Right lobe of liver (tissue), 4 donors: Measurements from ENCODE around the gene SCYGR3.

Experiments
- POLR2A ChIP-seq: fragments of 450-650 bp; IDR thresholded peaks from one replicate; pipeline ENCODE4 v1.6.1; 2017; ENCODE audit warnings: antibody characterized with exemption, mild to moderate bottlenecking
- TF ChIP-seq, protein P1 (sequence below), 4 donors: fragments of 200-600 bp in 3 of 4; fragments of 450-650 bp in 1 of 4; IDR thresholded peaks; one replicate each; pipeline versions ENCODE4 v1.5.1 to v1.8.0; 2016 to 2022; ENCODE audit warnings: antibody characterized with exemption in 4 of 4, mild to moderate bottlenecking in 2 of 4
- donor health status: DM: no; HTN: no; CAD: no.
- donor health status: DM: no; HTN: no; CAD: no.
- donor health status: DM: no; HTN: yes; CAD: no.

DNA sequence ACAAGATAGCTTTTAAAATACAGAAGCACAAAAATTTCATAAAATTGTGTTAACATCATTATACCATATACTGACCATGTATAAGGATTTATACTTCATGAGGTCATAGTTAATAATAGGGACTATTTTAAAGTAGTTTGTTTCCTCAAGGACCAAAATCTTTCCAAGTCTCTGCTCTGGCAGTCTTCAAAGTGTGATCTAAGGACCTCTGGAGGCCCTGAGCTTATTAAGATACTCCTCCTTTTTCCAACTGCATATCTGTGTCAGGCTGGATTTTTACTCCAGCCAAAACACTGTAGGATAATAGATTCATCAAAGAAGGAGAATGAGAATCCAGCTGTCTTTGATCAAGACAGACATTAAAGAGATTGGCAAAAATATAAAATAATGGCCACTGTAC lies 17.6 kb downstream of the SCYGR3 start:
- TF ChIP-seq, protein P1, sequence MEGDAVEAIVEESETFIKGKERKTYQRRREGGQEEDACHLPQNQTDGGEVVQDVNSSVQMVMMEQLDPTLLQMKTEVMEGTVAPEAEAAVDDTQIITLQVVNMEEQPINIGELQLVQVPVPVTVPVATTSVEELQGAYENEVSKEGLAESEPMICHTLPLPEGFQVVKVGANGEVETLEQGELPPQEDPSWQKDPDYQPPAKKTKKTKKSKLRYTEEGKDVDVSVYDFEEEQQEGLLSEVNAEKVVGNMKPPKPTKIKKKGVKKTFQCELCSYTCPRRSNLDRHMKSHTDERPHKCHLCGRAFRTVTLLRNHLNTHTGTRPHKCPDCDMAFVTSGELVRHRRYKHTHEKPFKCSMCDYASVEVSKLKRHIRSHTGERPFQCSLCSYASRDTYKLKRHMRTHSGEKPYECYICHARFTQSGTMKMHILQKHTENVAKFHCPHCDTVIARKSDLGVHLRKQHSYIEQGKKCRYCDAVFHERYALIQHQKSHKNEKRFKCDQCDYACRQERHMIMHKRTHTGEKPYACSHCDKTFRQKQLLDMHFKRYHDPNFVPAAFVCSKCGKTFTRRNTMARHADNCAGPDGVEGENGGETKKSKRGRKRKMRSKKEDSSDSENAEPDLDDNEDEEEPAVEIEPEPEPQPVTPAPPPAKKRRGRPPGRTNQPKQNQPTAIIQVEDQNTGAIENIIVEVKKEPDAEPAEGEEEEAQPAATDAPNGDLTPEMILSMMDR (IDR thresholded peaks at IDR 0.05), result no peak
- TF ChIP-seq POLR2A, result no peak
